Keratinocyte (primary cell): ENCODE results near the gene RBM6.

Experiments used
- EZH2 ChIP-seq: IDR thresholded peaks from one replicate; pipeline ENCODE4 v1.6.1; 2012; ENCODE audit warnings: inconsistent platforms, mild to moderate bottlenecking, low read length, moderate library complexity
- TF ChIP-seq, protein P1 (sequence below), 3 experiments: IDR thresholded peaks in 1 of 3; conservative IDR thresholded peaks in 1 of 3; optimal IDR thresholded peaks in 1 of 3; 2 replicates in 2 of 3; 3 replicates in 1 of 3; pipeline versions ENCODE3 to v1.5.1; 2011; ENCODE audit warnings: low read length in 3 of 3, mild to moderate bottlenecking in 3 of 3, moderate library complexity in 2 of 3, control low read depth in 1 of 3, inconsistent platforms in 1 of 3; ENCODE audit not compliant: insufficient read depth in 2 of 3; ENCODE audit errors: extremely low read depth in 1 of 3

DNA sequence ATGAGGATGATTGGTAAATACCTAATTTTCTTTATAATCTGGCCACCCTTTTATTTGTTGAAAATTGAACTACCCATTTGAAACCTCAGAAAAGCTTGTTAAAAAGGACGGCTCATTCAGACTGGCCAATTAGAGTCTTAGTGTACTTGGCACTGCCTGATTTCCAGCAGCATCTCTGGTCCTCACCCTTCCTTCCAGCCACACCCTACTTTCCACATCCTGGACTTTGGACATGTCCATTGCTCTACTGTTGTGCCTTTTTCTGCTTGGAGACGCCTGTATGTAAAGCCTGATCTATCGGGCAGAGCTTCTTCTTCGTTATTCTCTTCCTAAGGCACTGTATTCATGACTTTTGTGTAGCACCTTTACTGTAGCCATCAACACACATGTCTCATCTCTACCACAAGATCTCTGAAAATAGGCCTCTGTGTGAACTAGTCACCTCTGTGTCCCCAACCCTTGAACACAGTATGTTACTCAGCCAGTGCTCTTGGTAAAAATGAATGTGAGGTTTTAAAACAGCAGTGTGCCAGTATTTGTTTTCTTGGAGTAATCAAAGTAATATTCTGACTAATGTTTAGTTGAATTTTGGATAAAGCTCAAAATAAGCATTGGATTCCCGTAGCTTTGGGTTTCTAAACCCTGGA lies 155.5 kb downstream of the RBM6 start:
- TF ChIP-seq, protein P1, sequence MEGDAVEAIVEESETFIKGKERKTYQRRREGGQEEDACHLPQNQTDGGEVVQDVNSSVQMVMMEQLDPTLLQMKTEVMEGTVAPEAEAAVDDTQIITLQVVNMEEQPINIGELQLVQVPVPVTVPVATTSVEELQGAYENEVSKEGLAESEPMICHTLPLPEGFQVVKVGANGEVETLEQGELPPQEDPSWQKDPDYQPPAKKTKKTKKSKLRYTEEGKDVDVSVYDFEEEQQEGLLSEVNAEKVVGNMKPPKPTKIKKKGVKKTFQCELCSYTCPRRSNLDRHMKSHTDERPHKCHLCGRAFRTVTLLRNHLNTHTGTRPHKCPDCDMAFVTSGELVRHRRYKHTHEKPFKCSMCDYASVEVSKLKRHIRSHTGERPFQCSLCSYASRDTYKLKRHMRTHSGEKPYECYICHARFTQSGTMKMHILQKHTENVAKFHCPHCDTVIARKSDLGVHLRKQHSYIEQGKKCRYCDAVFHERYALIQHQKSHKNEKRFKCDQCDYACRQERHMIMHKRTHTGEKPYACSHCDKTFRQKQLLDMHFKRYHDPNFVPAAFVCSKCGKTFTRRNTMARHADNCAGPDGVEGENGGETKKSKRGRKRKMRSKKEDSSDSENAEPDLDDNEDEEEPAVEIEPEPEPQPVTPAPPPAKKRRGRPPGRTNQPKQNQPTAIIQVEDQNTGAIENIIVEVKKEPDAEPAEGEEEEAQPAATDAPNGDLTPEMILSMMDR (optimal IDR thresholded peaks at IDR 0.05 in 1 of 3, IDR thresholded peaks at IDR 0.05 in 1 of 3, conservative IDR thresholded peaks at IDR 0.05 in 1 of 3; ENCODE audit: extremely low read depth in 1 of 3, insufficient read depth in 2 of 3, low read length in 3 of 3), result no peak
- no peak for TF ChIP-seq EZH2
